SK-N-SH (cell line): Measurements from ENCODE around the gene ZNF286A. TPM values are rescaled to one million over a fixed set of nuclear protein-coding genes. Genes with fewer than 3 reads are reported as not detected.
"Not testable (repeated sequence)": the region's sequence is repeated elsewhere in the genome, so short reads cannot be mapped to it uniquely, and the experiment has no call there.

Experiments
- CTCF ChIA-PET: fragments of 300-600, 350-600 bp; formaldehyde crosslinking; extraction: SDS; loops from one replicate; lab custom pipeline; 2021; lab: Yijun Ruan, JAX
- POLR2A ChIA-PET: fragments of 350-600 bp; sonication (Branson Sonifier 250); formaldehyde crosslinking; extraction: SDS; loops from one replicate; lab custom pipeline; 2020; ENCODE audit warnings: antibody characterized with exemption, inconsistent platforms; lab: Yijun Ruan, JAX
- DNase-seq: peaks from one replicate; pipeline ENCODE4 v3.0.0; 2012
- H2AFZ ChIP-seq: fragments of 200-600 bp; sonication (generic); 2 replicates; pipeline ENCODE4 v1.8.1; 2016; ENCODE audit warnings: antibody characterized with exemption, mild to moderate bottlenecking, low read depth
- H3F3A ChIP-seq: fragments of 200-600 bp; sonication (generic); replicated peaks from 2 replicates; pipeline ENCODE3; 2016; ENCODE audit warnings: antibody characterized with exemption, mild to moderate bottlenecking; ENCODE audit not compliant: insufficient read depth
- H3K27ac ChIP-seq, 2 experiments: fragments of 200-500 bp in 1 of 2; fragments of 200-600 bp in 1 of 2; sonication (Bioruptor generic) in 1 of 2; sonication (generic), shearing (Covaris generic) in 1 of 2; 2 replicates each; pipeline versions ENCODE4 v1.5.1 to v1.6.1; 2014 to 2016; ENCODE audit warnings: low read depth in 2 of 2, inconsistent platforms in 1 of 2, low read length in 1 of 2, mild to moderate bottlenecking in 1 of 2, mixed read lengths in 1 of 2
- H3K27me3 ChIP-seq: fragments of 200-600 bp; sonication (generic), shearing (Covaris generic); 2 replicates; pipeline ENCODE4 v1.6.1; 2016; ENCODE audit warnings: mixed run types; ENCODE audit not compliant: insufficient read depth
- H3K36me3 ChIP-seq, 2 experiments: fragments of 200-500 bp in 1 of 2; fragments of 200-600 bp in 1 of 2; sonication (Bioruptor generic) in 1 of 2; sonication (generic) in 1 of 2; replicated peaks in 1 of 2; 2 replicates each; pipeline versions ENCODE3 to v1.5.1; 2014 to 2016; ENCODE audit warnings: low read length in 1 of 2, mild to moderate bottlenecking in 1 of 2; ENCODE audit not compliant: insufficient read depth in 2 of 2, control insufficient read depth in 1 of 2
- H3K4me1 ChIP-seq, 2 experiments: fragments of 200-500 bp in 1 of 2; fragments of 200-600 bp in 1 of 2; sonication (Bioruptor generic) in 1 of 2; sonication (generic), shearing (Covaris generic) in 1 of 2; 2 replicates each; pipeline versions ENCODE4 v1.5.1 to v1.6.1; 2014 to 2016; ENCODE audit warnings: low read depth in 1 of 2, low read length in 1 of 2, mixed run types in 1 of 2; ENCODE audit not compliant: insufficient read depth in 2 of 2, control insufficient read depth in 1 of 2
- H3K4me2 ChIP-seq: fragments of 200-600 bp; sonication (generic), shearing (Covaris generic); 2 replicates; pipeline ENCODE4 v1.6.1; 2017; ENCODE audit warnings: mixed run types
- H3K4me3 ChIP-seq, 2 experiments: fragments of 200-500 bp in 1 of 2; fragments of 200-600 bp in 1 of 2; sonication (Bioruptor generic) in 1 of 2; sonication (generic), shearing (Covaris generic) in 1 of 2; 2 replicates each; pipeline versions ENCODE4 v1.5.1 to v1.8.1; 2014 to 2016; ENCODE audit warnings: low read depth in 2 of 2, inconsistent platforms in 1 of 2, low read length in 1 of 2, mild to moderate bottlenecking in 1 of 2, mixed read lengths in 1 of 2, moderate library complexity in 1 of 2
- H3K79me2 ChIP-seq: fragments of 200-600 bp; sonication (generic); 2 replicates; pipeline ENCODE4 v1.8.1; 2017; ENCODE audit warnings: mild to moderate bottlenecking; ENCODE audit not compliant: insufficient read depth
- H3K9ac ChIP-seq: fragments of 200-600 bp; sonication (generic); 2 replicates; pipeline ENCODE4 v1.6.1; 2017; ENCODE audit warnings: mixed run types
- H3K9me2 ChIP-seq: fragments of 200-600 bp; sonication (generic); 2 replicates; pipeline ENCODE4 v1.6.1; 2017; ENCODE audit warnings: mixed run types
- H3K9me3 ChIP-seq: fragments of 200-600 bp; sonication (generic); 2 replicates; pipeline ENCODE4 v1.6.1; 2017; ENCODE audit warnings: mixed run types, mild to moderate bottlenecking, moderate library complexity
- H4K20me1 ChIP-seq: fragments of 200-600 bp; sonication (generic); 2 replicates; pipeline ENCODE4 v1.6.1; 2017; ENCODE audit warnings: mild to moderate bottlenecking, mixed run types; ENCODE audit not compliant: insufficient read depth
- CHD2 ChIP-seq: fragments of 150-350 bp; IDR thresholded peaks from 2 replicates; pipeline ENCODE4 v1.6.1; 2018; ENCODE audit warnings: low read length; ENCODE audit not compliant: partially characterized antibody
- EP300 ChIP-seq, 2 experiments: IDR thresholded peaks; 2 replicates each; pipeline versions ENCODE4 v1.4.0 to v1.6.1; 2012; ENCODE audit warnings: borderline replicate concordance in 1 of 2, low read depth in 1 of 2, low read length in 1 of 2
- FOXJ3 ChIP-seq: sonication (generic); formaldehyde crosslinking; IDR thresholded peaks from 2 replicates; pipeline ENCODE4 v1.5.1; 2020; ENCODE audit warnings: mild to moderate bottlenecking, missing genetic modification reagents
- GATA2 ChIP-seq: sonication (generic); formaldehyde crosslinking; IDR thresholded peaks from 2 replicates; pipeline ENCODE4 v1.5.0; 2020; ENCODE audit warnings: mild to moderate bottlenecking, missing genetic modification reagents
- MAX ChIP-seq: IDR thresholded peaks from 2 replicates; pipeline ENCODE4 v1.4.0; 2012; ENCODE audit warnings: low read depth
- NFIC ChIP-seq: IDR thresholded peaks from 2 replicates; pipeline ENCODE4 v1.4.0; 2012; ENCODE audit warnings: borderline replicate concordance
- NRF1 ChIP-seq: IDR thresholded peaks from 2 replicates; pipeline ENCODE4 v1.6.1; 2012; ENCODE audit warnings: low read depth, mild to moderate bottlenecking, low read length
- POLR2AphosphoS5 ChIP-seq: IDR thresholded peaks from 2 replicates; pipeline ENCODE4 v1.6.1; 2012; ENCODE audit warnings: low read depth, low read length
- RXRA ChIP-seq: IDR thresholded peaks from 2 replicates; pipeline ENCODE4 v1.4.0; 2012; ENCODE audit warnings: low read depth, mild to moderate bottlenecking, borderline replicate concordance
- TAF1 ChIP-seq: IDR thresholded peaks from 2 replicates; pipeline ENCODE4 v1.6.1; 2012; ENCODE audit warnings: low read depth, mild to moderate bottlenecking, low read length, moderate library complexity, borderline replicate concordance
- TCF12 ChIP-seq: IDR thresholded peaks from 2 replicates; pipeline ENCODE4 v1.4.0; 2012
- USF1 ChIP-seq: IDR thresholded peaks from 2 replicates; pipeline ENCODE4 v1.4.0; 2012; ENCODE audit warnings: low read depth, borderline replicate concordance
- YY1 ChIP-seq: IDR thresholded peaks from 2 replicates; pipeline ENCODE4 v1.4.0; 2012; ENCODE audit warnings: low read depth, mild to moderate bottlenecking
- ZBTB33 ChIP-seq: IDR thresholded peaks from 2 replicates; pipeline ENCODE4 v1.4.0; 2012; ENCODE audit warnings: low read depth, borderline replicate concordance
- WGBS: methylation state at CpG from one replicate; pipeline ENCODE4 v1.1.6; 2017; ENCODE audit warnings: low lambda C conversion rate; 5-methylcytosine and 5-hydroxymethylcytosine counted together
- polyA plus RNA-seq, 3 experiments: library from polyadenylated mRNA; depleted of rRNA; stranded (reverse); fragments of >200 nt; gene quantifications; 2 replicates each; pipeline ENCODE4 v1.2.3, GENCODE V29; 2012

ZNF286A gene
- polyA plus RNA-seq, 1 of the 3 experiments (the other 2 are of a cell fraction) = 16.5 TPM

GRCh38 chr17:15662681-15663080, 36.9 kb upstream of the ZNF286A start:
- no peak overlapping the region for H3K4me3 ChIP-seq
- WGBS = 90% methylated on average over 3 of the region's 3 CpGs
- no peak overlapping the region for H3K9ac ChIP-seq
- H3K79me2 ChIP-seq = no peaks in the 10 kb centered on the region
- TF ChIP-seq GATA2 (CRISPR knock-in tag) (peak; percentile 46; the same call in 1 of the 2 replicates), RXRA (no peak)
- H3K27ac ChIP-seq = no peak overlapping the region
- H3K27me3 ChIP-seq = no peaks in the 10 kb centered on the region
- no peaks in the 10 kb centered on the region for H4K20me1 ChIP-seq
- no peak overlapping the region for H2AFZ ChIP-seq
- CTCF ChIA-PET = interaction anchor here (1.0 to 1.1 kb wide), 2 partner anchors 160 to 790 kb away, joined by 3 read pairs; no protein-coding TSS in a partner anchor
- H3K9me2 ChIP-seq = no peaks in the 10 kb centered on the region
- DNase-seq = no peak
- peaks cover 0 to 4% of the 10 kb centered on the region in 2 experiments; a peak in 1 of 4 replicates for H3K4me1 ChIP-seq
- no peak overlapping the region for H3K4me2 ChIP-seq
- H3K9me3 ChIP-seq = no peaks in the 10 kb centered on the region
- H3K36me3 ChIP-seq = peaks cover 3 to 26% of the 10 kb centered on the region in 2 experiments
- POLR2A ChIA-PET = interaction anchor here (1.4 kb wide), 1 partner anchor 11 kb away, joined by 5 read pairs; no protein-coding TSS in a partner anchor
- no peaks in the 10 kb centered on the region for H3F3A ChIP-seq

GRCh38 chr17:15663176-15663575, 36.4 kb upstream of the ZNF286A start:
- CTCF ChIA-PET = no interaction called here
- H3K36me3 ChIP-seq = peaks cover 3 to 27% of the 10 kb centered on the region in 2 experiments
- POLR2A ChIA-PET = no interaction called here
- no peaks in the 10 kb centered on the region for H3K9me2 ChIP-seq
- H3K27me3 ChIP-seq = no peaks in the 10 kb centered on the region
- no peaks in the 10 kb centered on the region for H4K20me1 ChIP-seq
- H3K4me1 ChIP-seq = peaks cover 0 to 4% of the 10 kb centered on the region in 2 experiments; a peak in 1 of 4 replicates
- H3K4me3 ChIP-seq = no peak overlapping the region
- no peak overlapping the region for H3K27ac ChIP-seq
- H2AFZ ChIP-seq = no peak overlapping the region
- H3K79me2 ChIP-seq = no peaks in the 10 kb centered on the region
- H3K9me3 ChIP-seq = no peaks in the 10 kb centered on the region
- DNase-seq = no peak
- H3F3A ChIP-seq = no peaks in the 10 kb centered on the region
- 95% methylated on average over 6 of the region's 6 CpGs for WGBS
- no peak overlapping the region for H3K9ac ChIP-seq
- no peak for TF ChIP-seq YY1
- TF ChIP-seq TCF12 = no peak
- H3K4me2 ChIP-seq = no peak overlapping the region

- Histone ChIP-seq H3K27ac (no peak overlapping the region), H2AFZ (no peak overlapping the region), H3K4me2 (no peak overlapping the region), H4K20me1 (no peaks in the 10 kb centered on the region), H3K9me3 (no peaks in the 10 kb centered on the region), H3F3A (no peaks in the 10 kb centered on the region), H3K9ac (no peak overlapping the region), H3K9me2 (no peaks in the 10 kb centered on the region), H3K79me2 (no peaks in the 10 kb centered on the region), H3K36me3 (peaks cover 3 to 23% of the 10 kb centered on the region in 2 experiments), H3K4me1 (peaks cover 0 to 4% of the 10 kb centered on the region in 2 experiments; a peak in 1 of 4 replicates), H3K4me3 (no peak overlapping the region), H3K27me3 (no peaks in the 10 kb centered on the region)
- CTCF ChIA-PET = no interaction called here
- POLR2A ChIA-PET = no interaction called here
- no peak for TF ChIP-seq USF1
- no peak for TF ChIP-seq POLR2AphosphoS5
- no peak for TF ChIP-seq FOXJ3 (CRISPR knock-in tag)
- TF ChIP-seq NFIC = no peak
- TF ChIP-seq YY1 = no peak
- no peak for TF ChIP-seq MAX
- TF ChIP-seq TAF1 = no peak
- no peak for TF ChIP-seq CHD2
- no peak for TF ChIP-seq ZBTB33
- TF ChIP-seq GATA2 (CRISPR knock-in tag) = no peak
- TF ChIP-seq EP300 (IDR thresholded peaks at IDR 0.05; ENCODE audit: borderline replicate concordance in 1 of 2, low read depth in 1 of 2, low read length in 1 of 2) = no peak
- TF ChIP-seq NRF1 = no peak
- TF ChIP-seq RXRA = no peak
- 95% methylated on average over 5 of the region's 5 CpGs for WGBS
- DNase-seq = no peak
Observed at GRCh38 chr17:15663691-15664090, 35.9 kb upstream of the ZNF286A start.

GRCh38 chr17:15669526-15669925, 30.0 kb upstream of the ZNF286A start:
- H3K4me3 ChIP-seq, POLR2A ChIA-PET, H2AFZ ChIP-seq, H3K36me3 ChIP-seq, H3K9me3 ChIP-seq, H3K79me2 ChIP-seq, H3F3A ChIP-seq, H4K20me1 ChIP-seq, H3K9ac ChIP-seq, H3K27ac ChIP-seq, H3K27me3 ChIP-seq, H3K9me2 ChIP-seq, CTCF ChIA-PET, DNase-seq, H3K4me1 ChIP-seq, H3K4me2 ChIP-seq: not testable (repeated sequence)
- WGBS = 89% methylated on average over 3 of the region's 5 CpGs
